ENCODE measurements around the gene NPM1.
"Not testable (repeated sequence)": the region's sequence is repeated elsewhere in the genome, so short reads cannot be mapped to it uniquely, and the experiment has no call there.

NPM1 gene

GRCh38 chr5:171386861-171387344, 746 bp upstream of the NPM1 start:
- H3K4me1 ChIP-seq (ENCODE audit: control insufficient read depth, insufficient read depth, low read length) = peaks cover 13% of the 10 kb centered on the region
- H3K36me3 ChIP-seq (ENCODE audit: control insufficient read depth, insufficient read depth, low read length) = peaks cover 34% of the 10 kb centered on the region
- peak overlapping the region; percentile 90 for H3K27ac ChIP-seq (ENCODE audit: low read depth, low read length)
- peak overlapping the region; percentile 80 for H3K4me3 ChIP-seq (ENCODE audit: low read depth, low read length)
- H3K9ac ChIP-seq (ENCODE audit: low read depth, low read length) = peak overlapping the region; percentile 98
- H3K9me3 ChIP-seq (ENCODE audit: control insufficient read depth, insufficient read depth, low read length) = no peaks in the 10 kb centered on the region
- H3K27me3 ChIP-seq (ENCODE audit: control insufficient read depth, insufficient read depth, low read length) = no peaks in the 10 kb centered on the region

GRCh38 chr5:171387970-171388815, 544 bp downstream of the NPM1 start:
- peak overlapping the region; percentile 98 for H3K9ac ChIP-seq (ENCODE audit: low read depth, low read length)
- peaks cover 19% of the 10 kb centered on the region for H3K4me1 ChIP-seq (ENCODE audit: control insufficient read depth, insufficient read depth, low read length)
- H3K9me3 ChIP-seq (ENCODE audit: control insufficient read depth, insufficient read depth, low read length) = no peaks in the 10 kb centered on the region
- H3K27me3 ChIP-seq (ENCODE audit: control insufficient read depth, insufficient read depth, low read length) = no peaks in the 10 kb centered on the region
- peaks cover 47% of the 10 kb centered on the region for H3K36me3 ChIP-seq (ENCODE audit: control insufficient read depth, insufficient read depth, low read length)
- H3K27ac ChIP-seq (ENCODE audit: low read depth, low read length) = peak overlapping the region; percentile 92
- H3K4me3 ChIP-seq (ENCODE audit: low read depth, low read length) = peak overlapping the region; percentile 80

DNA sequence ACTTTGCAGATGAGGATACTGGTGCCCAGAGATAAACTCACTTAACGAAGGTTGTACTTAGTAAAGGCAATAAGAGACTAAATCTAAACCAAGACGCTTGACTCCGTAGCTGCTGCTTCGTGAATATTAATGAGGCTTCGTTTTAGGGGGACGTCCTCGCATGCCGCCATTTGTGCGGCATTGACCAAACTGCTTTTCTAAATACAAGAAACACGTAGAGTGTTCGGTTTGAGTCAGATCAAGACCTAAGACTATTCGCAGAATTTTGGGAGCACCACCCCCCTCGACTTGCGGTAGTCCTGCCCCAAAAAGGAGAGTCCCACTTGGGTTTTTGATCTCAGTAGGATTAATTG, 1.1 kb downstream of the NPM1 start:
- Histone ChIP-seq H3K27me3 (ENCODE audit: control insufficient read depth, insufficient read depth, low read length) (no peaks in the 10 kb centered on the region), H3K36me3 (ENCODE audit: control insufficient read depth, insufficient read depth, low read length) (peaks cover 53% of the 10 kb centered on the region), H3K9me3 (ENCODE audit: control insufficient read depth, insufficient read depth, low read length) (no peaks in the 10 kb centered on the region), H3K9ac (ENCODE audit: low read depth, low read length) (peak overlapping the region; percentile 98), H3K4me1 (ENCODE audit: control insufficient read depth, insufficient read depth, low read length) (peaks cover 22% of the 10 kb centered on the region), H3K4me3 (ENCODE audit: low read depth, low read length) (peak overlapping the region; percentile 80), H3K27ac (ENCODE audit: low read depth, low read length) (peak overlapping the region; percentile 92)

GRCh38 chr5:171390883-171391677, 3.4 kb downstream of the NPM1 start:
- Histone ChIP-seq H3K27ac (ENCODE audit: low read depth, low read length) (no peak overlapping the region), H3K36me3 (ENCODE audit: control insufficient read depth, insufficient read depth, low read length) (peaks cover 76% of the 10 kb centered on the region), H3K9ac (ENCODE audit: low read depth, low read length) (peak overlapping the region; percentile 98; the same call in 1 of the 2 replicates), H3K9me3 (ENCODE audit: control insufficient read depth, insufficient read depth, low read length) (no peaks in the 10 kb centered on the region), H3K27me3 (ENCODE audit: control insufficient read depth, insufficient read depth, low read length) (no peaks in the 10 kb centered on the region), H3K4me1 (ENCODE audit: control insufficient read depth, insufficient read depth, low read length) (peaks cover 22% of the 10 kb centered on the region), H3K4me3 (ENCODE audit: low read depth, low read length) (peak overlapping the region; percentile 80)

- H3K36me3 ChIP-seq (ENCODE audit: control insufficient read depth, insufficient read depth, low read length) = peaks cover 86% of the 10 kb centered on the region
- H3K27me3 ChIP-seq (ENCODE audit: control insufficient read depth, insufficient read depth, low read length) = no peaks in the 10 kb centered on the region
- H3K9me3 ChIP-seq (ENCODE audit: control insufficient read depth, insufficient read depth, low read length) = no peaks in the 10 kb centered on the region
- H3K4me1 ChIP-seq (ENCODE audit: control insufficient read depth, insufficient read depth, low read length) = peaks cover 22% of the 10 kb centered on the region
- no peak overlapping the region for H3K27ac ChIP-seq (ENCODE audit: low read depth, low read length)
- H3K9ac ChIP-seq (ENCODE audit: low read depth, low read length) = no peak overlapping the region
- H3K4me3 ChIP-seq (ENCODE audit: low read depth, low read length) = peak overlapping the region; percentile 80
Measured at GRCh38 chr5:171391996-171392577, 4.4 kb downstream of the NPM1 start.

DNA sequence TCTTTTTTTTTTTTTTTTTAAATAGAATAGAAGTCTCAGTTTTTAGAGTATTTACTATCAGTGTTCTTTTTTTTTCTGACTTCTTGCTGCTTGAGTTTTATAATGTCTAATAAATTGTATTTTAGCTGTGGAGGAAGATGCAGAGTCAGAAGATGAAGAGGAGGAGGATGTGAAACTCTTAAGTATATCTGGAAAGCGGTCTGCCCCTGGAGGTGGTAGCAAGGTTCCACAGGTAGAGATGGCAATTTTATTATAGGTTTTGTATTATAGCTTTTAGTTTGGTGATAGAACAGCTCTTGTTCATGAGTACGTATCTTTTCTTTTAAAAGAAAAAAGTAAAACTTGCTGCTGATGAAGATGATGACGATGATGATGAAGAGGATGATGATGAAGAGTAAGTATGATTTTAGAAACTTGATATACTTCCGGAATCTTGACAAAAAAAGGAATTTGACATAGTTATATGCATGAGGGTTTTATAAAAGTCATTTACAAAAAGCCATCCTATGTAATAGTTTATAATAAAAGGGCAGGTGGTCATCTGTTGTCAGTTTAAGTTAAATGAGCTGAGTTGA, 5.0 kb downstream of the NPM1 start:
- Histone ChIP-seq H3K27ac (ENCODE audit: low read depth, low read length) (no peak overlapping the region), H3K4me1 (ENCODE audit: control insufficient read depth, insufficient read depth, low read length) (peaks cover 22% of the 10 kb centered on the region), H3K36me3 (ENCODE audit: control insufficient read depth, insufficient read depth, low read length) (peaks cover 92% of the 10 kb centered on the region), H3K9me3 (ENCODE audit: control insufficient read depth, insufficient read depth, low read length) (no peaks in the 10 kb centered on the region), H3K9ac (ENCODE audit: low read depth, low read length) (no peak overlapping the region), H3K4me3 (ENCODE audit: low read depth, low read length) (peak overlapping the region; percentile 80; the same call in 1 of the 2 replicates), H3K27me3 (ENCODE audit: control insufficient read depth, insufficient read depth, low read length) (no peaks in the 10 kb centered on the region)

DNA sequence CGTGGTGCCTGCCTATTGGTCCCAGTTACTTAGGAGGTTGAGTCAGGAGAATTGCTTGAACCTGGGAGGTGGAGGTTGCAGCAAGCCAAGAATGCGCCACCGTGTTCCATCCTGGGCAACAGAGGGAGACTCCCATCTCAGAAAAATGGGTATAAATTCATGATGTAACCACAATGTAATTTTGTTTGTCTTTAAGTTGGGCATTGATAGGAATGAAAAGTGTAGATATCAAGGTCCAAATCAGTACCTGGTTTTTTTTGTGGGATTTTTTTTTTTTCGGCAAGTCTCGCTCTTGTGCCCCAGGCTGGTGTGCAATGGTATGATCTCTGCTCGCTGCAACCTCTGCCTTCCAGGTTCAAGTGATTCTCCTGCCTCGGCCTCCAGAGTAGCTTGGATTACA, 7.4 kb downstream of the NPM1 start:
- H3K9ac ChIP-seq (ENCODE audit: low read depth, low read length) = no peak overlapping the region
- no peak overlapping the region for H3K27ac ChIP-seq (ENCODE audit: low read depth, low read length)
- no peak overlapping the region for H3K4me3 ChIP-seq (ENCODE audit: low read depth, low read length)
- no peaks in the 10 kb centered on the region for H3K9me3 ChIP-seq (ENCODE audit: control insufficient read depth, insufficient read depth, low read length)
- H3K36me3 ChIP-seq (ENCODE audit: control insufficient read depth, insufficient read depth, low read length) = peaks cover 100% of the 10 kb centered on the region
- no peaks in the 10 kb centered on the region for H3K27me3 ChIP-seq (ENCODE audit: control insufficient read depth, insufficient read depth, low read length)
- peaks cover 21% of the 10 kb centered on the region for H3K4me1 ChIP-seq (ENCODE audit: control insufficient read depth, insufficient read depth, low read length)

DNA sequence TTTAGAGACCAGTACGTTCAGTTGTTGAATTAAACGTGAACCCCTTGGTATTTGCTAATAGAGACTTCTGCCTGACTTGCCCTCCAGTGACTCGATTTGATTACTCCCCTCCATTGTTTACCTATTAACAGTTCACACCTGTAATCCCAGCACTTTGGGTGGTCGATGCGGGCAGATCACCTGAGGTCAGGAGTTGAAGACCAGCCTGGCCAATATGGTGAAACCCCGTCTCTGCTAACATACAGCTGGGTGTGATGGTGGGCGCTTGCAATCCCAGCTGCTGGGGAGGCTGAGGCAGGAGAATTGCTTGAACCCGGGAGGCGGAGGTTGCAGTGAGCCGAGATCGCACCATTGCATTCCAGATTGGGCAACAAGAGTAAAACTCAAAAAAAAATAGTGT, 8.9 kb downstream of the NPM1 start:
- not testable (repeated sequence) for H3K27me3 ChIP-seq (ENCODE audit: control insufficient read depth, insufficient read depth, low read length); H3K9ac ChIP-seq (ENCODE audit: low read depth, low read length); H3K4me3 ChIP-seq (ENCODE audit: low read depth, low read length); H3K27ac ChIP-seq (ENCODE audit: low read depth, low read length); H3K9me3 ChIP-seq (ENCODE audit: control insufficient read depth, insufficient read depth, low read length)
- peaks cover 12% of the 10 kb centered on the region for H3K4me1 ChIP-seq (ENCODE audit: control insufficient read depth, insufficient read depth, low read length)
- H3K36me3 ChIP-seq (ENCODE audit: control insufficient read depth, insufficient read depth, low read length) = peaks cover 100% of the 10 kb centered on the region

GRCh38 chr5:171397190-171397589, 9.5 kb downstream of the NPM1 start:
- no peak overlapping the region for H3K9ac ChIP-seq (ENCODE audit: low read depth, low read length)
- no peaks in the 10 kb centered on the region for H3K9me3 ChIP-seq (ENCODE audit: control insufficient read depth, insufficient read depth, low read length)
- H3K27me3 ChIP-seq (ENCODE audit: control insufficient read depth, insufficient read depth, low read length) = no peaks in the 10 kb centered on the region
- peaks cover 7% of the 10 kb centered on the region for H3K4me1 ChIP-seq (ENCODE audit: control insufficient read depth, insufficient read depth, low read length)
- H3K36me3 ChIP-seq (ENCODE audit: control insufficient read depth, insufficient read depth, low read length) = peaks cover 98% of the 10 kb centered on the region
- no peak overlapping the region for H3K27ac ChIP-seq (ENCODE audit: low read depth, low read length)
- H3K4me3 ChIP-seq (ENCODE audit: low read depth, low read length) = no peak overlapping the region

DNA sequence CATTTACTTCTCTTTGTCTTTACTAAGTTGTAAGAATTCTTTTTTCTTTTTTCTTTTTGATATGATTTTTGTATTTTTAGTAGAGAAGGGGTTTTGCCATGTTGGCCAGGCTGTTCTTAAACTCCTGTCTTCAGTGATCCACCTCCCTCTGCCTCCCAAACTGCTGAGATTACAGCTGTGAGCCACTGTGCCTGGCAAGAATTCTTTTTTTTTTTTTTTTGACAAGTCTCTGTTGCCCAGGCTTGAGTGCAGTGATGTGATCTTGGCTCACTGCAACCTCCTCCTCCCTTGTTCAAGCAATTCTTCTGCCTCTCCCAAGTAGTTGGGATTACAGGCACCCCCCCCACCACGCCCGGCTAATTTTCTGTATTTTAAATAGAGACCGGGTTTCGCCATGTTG, 9.9 kb downstream of the NPM1 start:
- Histone ChIP-seq H3K9me3 (ENCODE audit: control insufficient read depth, insufficient read depth, low read length) (no peaks in the 10 kb centered on the region), H3K27me3 (ENCODE audit: control insufficient read depth, insufficient read depth, low read length) (no peaks in the 10 kb centered on the region), H3K9ac (ENCODE audit: low read depth, low read length) (no peak overlapping the region), H3K36me3 (ENCODE audit: control insufficient read depth, insufficient read depth, low read length) (peaks cover 94% of the 10 kb centered on the region), H3K27ac (ENCODE audit: low read depth, low read length) (no peak overlapping the region), H3K4me3 (ENCODE audit: low read depth, low read length) (no peak overlapping the region), H3K4me1 (ENCODE audit: control insufficient read depth, insufficient read depth, low read length) (peaks cover 7% of the 10 kb centered on the region; the same call in 1 of the 2 replicates)
